Stimulated activated CD4-positive, alpha-beta T cell treated with anti-CD3 and anti-CD28 coated beads, Interleukin-2, amount 100 ng/mL, for 48 hours (primary cell): ENCODE data around the gene HSPB1.
A peak's percentile ranks its signal among the peaks of the same experiment; 100 is the strongest.
"Not testable (repeated sequence)": the region's sequence is repeated elsewhere in the genome, so short reads cannot be mapped to it uniquely, and the experiment has no call there.

ENCODE experiments used
- DNase-seq, 2 donors: peaks; one replicate each; pipeline ENCODE4 v3.0.0-alpha.2; 2020

HSPB1 gene

DNA sequence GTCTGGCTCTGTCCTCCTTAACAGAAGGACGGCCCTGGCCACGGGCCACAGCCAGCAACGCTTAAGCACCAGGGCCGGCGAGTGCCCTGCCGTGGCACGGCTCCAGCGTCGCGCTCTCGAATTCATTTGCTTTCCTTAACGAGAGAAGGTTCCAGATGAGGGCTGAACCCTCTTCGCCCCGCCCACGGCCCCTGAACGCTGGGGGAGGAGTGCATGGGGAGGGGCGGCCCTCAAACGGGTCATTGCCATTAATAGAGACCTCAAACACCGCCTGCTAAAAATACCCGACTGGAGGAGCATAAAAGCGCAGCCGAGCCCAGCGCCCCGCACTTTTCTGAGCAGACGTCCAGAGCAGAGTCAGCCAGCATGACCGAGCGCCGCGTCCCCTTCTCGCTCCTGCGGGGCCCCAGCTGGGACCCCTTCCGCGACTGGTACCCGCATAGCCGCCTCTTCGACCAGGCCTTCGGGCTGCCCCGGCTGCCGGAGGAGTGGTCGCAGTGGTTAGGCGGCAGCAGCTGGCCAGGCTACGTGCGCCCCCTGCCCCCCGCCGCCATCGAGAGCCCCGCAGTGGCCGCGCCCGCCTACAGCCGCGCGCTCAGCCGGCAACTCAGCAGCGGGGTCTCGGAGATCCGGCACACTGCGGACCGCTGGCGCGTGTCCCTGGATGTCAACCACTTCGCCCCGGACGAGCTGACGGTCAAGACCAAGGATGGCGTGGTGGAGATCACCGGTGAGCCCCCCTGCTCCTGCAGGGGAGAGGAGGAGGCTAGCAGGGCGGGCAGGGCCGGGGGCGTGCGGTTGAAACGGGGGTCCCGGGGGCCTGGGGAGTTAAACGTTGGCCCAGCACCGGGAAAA lies at the start of gene HSPB1:
Gene HSPB1, plus strand, starts transcription at position 327 of the 855 bp plus-strand sequence. Its CDS starts 40 bp downstream, at position 367.
- DNase-seq: peak in 1 of 2 donors; percentile 33

DNA sequence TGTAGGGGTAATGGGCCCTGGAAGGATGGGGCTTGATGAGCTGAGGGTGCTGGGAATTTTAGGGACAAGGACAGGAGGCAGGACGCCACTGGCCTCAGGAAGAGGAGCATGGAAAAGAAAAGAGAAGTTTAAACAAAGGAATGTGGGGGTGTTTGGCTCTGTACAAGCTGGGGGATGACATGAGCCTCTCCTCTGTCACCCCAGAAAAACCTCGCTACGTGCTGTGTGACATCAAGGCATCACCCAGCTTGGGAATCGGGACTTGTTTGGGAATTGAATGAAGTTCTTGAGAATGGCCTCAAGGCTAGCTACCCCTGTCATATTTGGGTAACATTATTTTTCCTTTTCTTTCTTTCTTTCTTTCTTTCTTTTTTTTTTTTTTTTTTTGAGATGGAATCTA lies 47.7 kb upstream of the HSPB1 start:
- DNase-seq: no peak

GRCh38 chr7:76257973-76258372 lies 44.5 kb upstream of the HSPB1 start:
- DNase-seq: no peak

DNA sequence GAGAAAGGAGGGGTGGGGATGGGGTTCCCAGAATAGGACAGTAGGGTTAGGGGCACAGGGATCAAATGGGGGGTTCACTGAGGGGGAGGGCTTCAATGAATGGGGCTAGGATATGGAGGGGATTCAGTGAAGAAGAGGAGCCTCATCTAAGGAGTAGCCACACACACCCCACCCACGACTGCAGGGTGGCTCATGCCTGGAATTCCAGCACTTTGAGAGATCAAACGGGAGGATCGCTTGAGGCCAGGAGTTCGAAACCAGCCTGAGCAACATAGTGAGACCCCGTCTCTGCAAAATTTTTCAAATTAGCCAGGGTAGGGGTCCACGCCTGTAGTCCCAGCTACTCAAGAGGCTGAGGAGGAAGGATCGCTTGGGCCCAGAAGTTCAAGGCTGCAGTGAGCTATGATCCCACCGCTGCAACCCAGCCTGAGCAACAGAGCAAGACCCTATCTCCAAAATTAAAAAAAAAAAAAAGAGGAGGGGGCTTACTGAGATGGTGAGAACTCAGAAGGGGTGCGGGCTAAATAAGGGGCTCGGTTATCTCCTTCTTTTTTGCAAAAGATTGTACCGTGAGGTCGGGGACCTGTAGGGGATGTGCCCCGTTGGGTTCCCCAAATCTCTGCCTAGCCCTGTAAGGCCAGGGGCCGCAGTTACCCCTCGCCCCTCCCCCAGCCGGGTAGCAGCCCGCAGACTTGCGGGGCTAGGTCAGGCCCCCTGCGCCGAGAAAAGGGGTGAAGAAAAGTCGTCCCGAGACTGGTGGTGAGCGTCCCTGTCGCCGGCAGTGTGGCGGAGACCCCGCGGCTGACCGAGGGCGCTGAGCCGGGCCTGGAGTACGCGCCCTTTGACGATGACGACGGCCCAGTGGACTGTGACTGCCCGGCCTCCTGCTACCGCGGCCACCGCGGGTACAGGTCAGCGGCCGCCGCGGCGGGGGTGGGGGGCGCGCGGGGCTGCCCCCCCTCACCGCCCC lies 43.1 kb upstream of the HSPB1 start:
- no peak for DNase-seq

GRCh38 chr7:76260171-76260703 lies 42.2 kb upstream of the HSPB1 start:
- peak; percentile 32 to 44 for DNase-seq

- no peak for DNase-seq
These were observed 41.1 kb upstream of the HSPB1 start for GRCh38 chr7:76261329-76261728.

GRCh38 chr7:76261931-76262330 lies 40.5 kb upstream of the HSPB1 start:
- DNase-seq: no peak

GRCh38 chr7:76262683-76263402 lies 39.6 kb upstream of the HSPB1 start:
- DNase-seq: peak; percentile 31 to 35

- no peak for DNase-seq
These were observed 37.2 kb upstream of the HSPB1 start for GRCh38 chr7:76265299-76265698.

GRCh38 chr7:76267107-76267893 lies 35.2 kb upstream of the HSPB1 start:
- DNase-seq: no peak

GRCh38 chr7:76267894-76268183 lies 34.6 kb upstream of the HSPB1 start:
- DNase-seq: no peak

DNA sequence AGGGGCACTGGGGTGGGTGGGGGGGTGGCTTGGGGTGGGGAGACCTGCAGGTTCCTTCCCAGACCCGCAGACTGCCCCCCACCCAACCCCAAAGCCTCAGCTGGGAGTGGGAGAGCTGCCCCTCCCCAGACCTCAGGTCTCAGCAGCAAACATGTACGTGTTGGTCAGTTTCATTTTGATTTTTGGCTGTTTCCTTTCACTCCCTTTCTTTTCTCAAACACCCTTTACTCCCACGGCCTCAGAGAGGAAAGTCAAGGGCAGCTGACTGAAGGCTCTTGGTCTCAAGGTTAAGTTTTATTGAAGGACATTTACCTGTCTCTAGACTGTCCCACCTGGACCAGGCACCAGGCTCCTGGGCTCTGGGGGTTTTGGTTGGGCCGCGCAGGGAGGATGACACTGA lies 34.1 kb upstream of the HSPB1 start:
- no peak for DNase-seq

DNA sequence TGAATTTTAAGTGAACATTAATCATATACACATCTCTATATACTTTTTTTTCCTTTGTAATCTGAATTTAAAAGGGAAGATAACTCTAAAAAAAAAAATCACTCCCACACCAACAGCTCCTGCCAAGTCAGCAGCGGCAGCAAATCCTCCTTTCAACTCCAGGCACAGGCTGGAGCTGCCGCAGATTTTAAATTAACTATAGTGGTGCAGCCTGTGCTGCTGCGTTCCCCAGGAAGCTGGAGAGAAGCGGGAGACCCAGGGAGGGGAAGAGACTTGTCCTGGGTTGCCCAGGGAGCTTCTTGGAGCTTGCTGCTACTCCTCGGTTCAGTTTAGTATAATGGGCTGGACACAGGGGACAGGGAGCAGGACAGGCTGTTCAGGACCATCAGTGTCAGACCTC lies 32.6 kb upstream of the HSPB1 start:
- DNase-seq: no peak

DNA sequence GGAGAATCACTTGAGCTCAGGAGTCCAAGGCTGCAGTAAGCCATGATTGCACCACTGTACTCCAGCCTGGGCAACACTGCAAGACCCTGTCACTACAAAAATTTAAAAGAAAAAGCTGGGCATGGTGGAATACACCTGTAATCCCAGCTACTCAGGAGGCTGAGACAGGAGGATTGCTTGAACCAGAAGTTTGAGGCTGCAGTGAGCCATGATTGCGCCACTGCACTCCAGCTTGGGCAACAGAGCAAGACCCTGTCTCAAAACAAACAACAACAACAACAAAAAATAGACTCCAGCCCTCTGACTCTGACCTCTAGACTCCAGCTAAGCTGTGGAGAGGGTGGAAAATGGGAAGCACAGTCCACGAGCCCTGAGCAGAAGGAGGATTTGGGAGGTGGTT lies 31.1 kb upstream of the HSPB1 start:
- DNase-seq: not testable (repeated sequence)

DNA sequence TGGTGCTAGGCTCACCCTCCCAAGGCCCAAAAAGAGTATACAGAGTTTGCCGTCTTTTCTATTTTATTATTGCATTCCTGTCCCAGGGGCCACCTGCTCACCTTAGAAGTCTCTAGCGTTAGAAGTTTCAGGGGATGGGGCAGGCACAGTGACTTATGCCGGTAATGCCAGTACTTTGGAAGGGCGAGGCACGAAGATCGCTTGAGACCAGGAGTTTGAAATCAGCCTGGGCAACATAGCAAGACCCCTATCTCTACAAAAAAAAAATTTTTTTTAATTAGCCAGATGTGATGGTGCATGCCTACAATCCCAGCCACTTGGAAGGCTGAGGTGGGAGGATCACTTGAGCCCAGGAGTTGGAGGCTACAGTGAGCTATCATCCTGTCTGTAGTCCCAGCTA lies 30.3 kb upstream of the HSPB1 start:
- DNase-seq: no peak

DNA sequence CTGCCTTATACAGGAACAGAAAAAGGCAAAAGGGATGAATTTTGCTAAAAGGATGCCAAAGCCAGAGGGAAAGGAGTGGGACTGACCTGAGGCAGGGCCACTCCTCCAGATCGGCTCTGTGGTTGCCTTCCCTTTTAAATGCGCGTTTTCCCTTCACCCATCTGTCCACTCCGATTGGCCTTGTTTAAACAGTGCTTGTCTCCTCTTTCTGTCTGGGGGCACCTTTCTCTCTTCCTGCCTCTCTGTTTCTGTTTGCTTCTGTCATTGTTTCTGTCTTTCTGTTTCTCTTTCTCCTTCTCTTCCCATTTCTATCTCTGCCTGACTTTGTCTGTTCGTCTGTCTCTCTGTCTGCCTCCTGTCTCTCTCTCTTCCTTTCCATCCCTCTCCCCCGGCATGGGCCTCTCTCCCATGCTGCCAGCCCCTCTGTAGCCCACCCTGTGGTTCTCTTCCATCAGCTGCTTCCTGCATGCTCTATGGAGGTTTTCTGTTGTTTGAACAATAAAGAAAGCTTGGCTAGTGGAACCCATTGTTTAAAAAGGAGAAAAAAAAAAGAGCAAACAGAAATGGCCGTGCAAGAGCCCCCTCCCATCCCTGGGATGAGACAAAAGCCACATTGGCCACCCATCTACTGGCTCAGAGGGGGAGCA lies 29.5 kb upstream of the HSPB1 start:
- DNase-seq: no peak

- DNase-seq: no peak
These were observed 29.0 kb upstream of the HSPB1 start for GRCh38 chr7:76273503-76273902.

DNA sequence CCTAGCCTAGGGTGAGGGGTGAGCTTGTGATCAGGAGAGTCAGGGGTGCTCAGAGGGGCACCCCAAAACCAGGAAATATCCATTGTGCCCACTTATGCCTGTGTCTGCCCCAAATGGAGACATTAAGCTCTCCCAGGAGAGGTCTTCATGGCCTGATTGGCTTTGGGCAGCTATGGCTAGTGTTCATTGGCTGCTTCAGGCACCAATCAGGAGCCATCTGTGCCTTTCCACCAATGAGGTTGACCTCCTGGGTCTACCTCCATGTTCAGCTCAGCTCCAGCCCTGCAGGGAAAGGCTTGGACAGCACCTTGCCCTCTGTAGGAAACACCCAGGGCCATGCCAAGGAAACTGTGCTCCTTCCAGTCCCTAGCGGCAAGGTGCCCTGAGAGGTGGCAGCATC lies 23.9 kb upstream of the HSPB1 start:
- no peak for DNase-seq

DNA sequence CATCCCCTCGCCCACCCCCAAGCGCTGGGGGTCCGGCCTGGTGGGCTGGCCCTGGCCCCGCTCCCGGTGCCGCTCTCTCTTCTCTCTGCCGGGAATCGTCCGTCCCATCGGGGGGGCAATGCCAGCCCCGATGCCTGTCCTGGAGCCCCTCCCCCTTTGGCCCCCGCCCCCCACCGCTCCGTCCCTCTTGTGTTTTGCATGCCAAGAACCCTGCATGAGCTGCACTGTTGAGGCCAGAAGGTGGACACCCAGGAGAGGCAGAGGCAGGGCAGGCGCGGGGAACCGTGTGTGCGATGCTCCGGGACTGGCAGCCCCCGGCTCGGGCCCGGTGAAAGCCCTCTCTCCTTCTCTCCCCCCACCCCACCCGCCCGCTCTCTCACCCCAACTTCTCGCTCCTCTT lies 22.1 kb upstream of the HSPB1 start:
- no peak for DNase-seq

DNA sequence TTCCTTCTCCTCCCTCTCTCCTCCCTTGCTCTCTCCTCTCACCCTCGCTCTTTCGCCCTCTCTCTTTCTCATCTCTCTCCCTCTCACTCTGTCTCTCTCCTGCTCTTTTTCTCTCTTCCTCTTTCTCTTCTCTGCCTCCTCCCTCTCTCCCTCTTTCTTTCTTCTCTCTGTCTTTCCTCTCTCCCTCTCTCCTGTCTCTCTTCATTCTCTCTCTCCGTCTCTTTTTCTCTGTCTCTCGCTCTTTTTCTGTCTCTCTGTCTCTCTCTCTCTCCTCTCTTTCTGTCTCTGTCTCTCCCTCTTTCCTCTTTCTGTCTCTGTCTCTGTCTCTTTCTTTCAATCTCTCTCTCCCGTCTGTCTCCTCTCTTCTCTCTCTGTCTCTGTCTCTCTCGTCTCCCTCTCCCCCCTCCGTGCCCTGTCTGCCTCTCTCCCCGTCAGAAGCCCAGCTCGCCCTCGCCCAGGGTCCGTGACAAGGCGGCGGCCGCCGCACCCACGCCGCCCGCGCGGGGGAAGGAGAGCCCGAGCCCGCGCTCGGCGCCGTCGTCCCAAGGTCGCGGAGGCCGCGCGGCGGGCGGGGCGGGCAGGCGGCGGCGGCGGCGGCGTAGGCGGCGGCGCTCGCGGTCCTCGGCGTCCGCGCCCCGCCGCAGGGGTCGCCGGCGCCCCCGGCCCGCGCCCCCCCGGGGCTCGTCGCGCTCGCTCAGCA lies 21.3 kb upstream of the HSPB1 start:
- DNase-seq: no peak
